ENCODE measurements around the gene BACE1. TPM values are rescaled to one million over a fixed set of nuclear protein-coding genes. Genes with fewer than 3 reads are reported as not detected.

BACE1 gene
- total and polyA plus RNA-seq, 2 experiments from 2014 or later: 2.4 to 7.2 TPM

DNA sequence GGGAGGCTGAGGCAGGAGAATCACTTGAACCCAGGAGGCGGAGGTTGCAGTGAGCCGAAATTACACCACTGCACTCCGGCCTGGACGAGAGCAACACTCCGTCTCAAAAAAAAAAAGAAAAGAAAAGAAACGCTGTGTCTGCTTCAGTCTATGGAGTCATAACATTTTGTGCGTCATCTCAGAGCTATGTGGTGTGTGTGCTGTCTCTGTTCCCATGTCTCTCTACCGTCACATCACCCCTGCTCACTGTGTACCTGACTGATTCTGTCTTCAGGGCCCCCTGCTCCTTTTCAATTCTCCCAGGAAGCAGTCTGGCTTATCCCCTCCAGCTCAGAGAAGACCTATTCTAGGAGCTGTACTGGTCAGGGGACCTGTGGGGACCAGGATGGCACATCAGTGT is 17.9 kb downstream of the BACE1 start:
- no peaks in the 10 kb centered on the region; the same call in 1 of the 2 replicates for H4K20me1 ChIP-seq (replicated peaks; ENCODE audit: insufficient read depth)
- Mint-ChIP-seq H3K9me3 (no peaks in the 10 kb centered on the region), H3K36me3 (ENCODE audit: low read depth) (no peaks in the 10 kb centered on the region), H3K27ac (no peak overlapping the region), H3K4me3 (no peak overlapping the region), H3K4me1 (peaks cover 23% of the 10 kb centered on the region), H3K27me3 (ENCODE audit: insufficient read depth, low read depth, poor library complexity) (peaks cover 21% of the 10 kb centered on the region)
- H3K27ac ChIP-seq (ENCODE audit: low read depth): no peak overlapping the region
- no peaks in the 10 kb centered on the region for H3K27me3 ChIP-seq (ENCODE audit: insufficient read depth)
- DNase-seq (ENCODE audit: low spot score): no peak
- no peaks in the 10 kb centered on the region for H3F3A ChIP-seq (replicated peaks; ENCODE audit: low read depth)
- no peak overlapping the region for H2AFZ ChIP-seq
- H3K9me2 ChIP-seq (ENCODE audit: insufficient read depth): no peaks in the 10 kb centered on the region
- no peak overlapping the region for H3K4me3 ChIP-seq
- peaks cover 19% of the 10 kb centered on the region for H3K4me1 ChIP-seq (ENCODE audit: insufficient read depth)
- no peak for TF ChIP-seq CTCF (conservative IDR thresholded peaks at IDR 0.05; ENCODE audit: low read depth in 2 of 2)
- TF ChIP-seq ZNF331 (CRISPR knock-in tag; IDR thresholded peaks at IDR 0.05; ENCODE audit: low read depth): no peak
- no peaks in the 10 kb centered on the region for H3K79me2 ChIP-seq (replicated peaks; ENCODE audit: insufficient read depth)
- H3K4me2 ChIP-seq: no peak overlapping the region
- H3K36me3 ChIP-seq (ENCODE audit: insufficient read depth): no peaks in the 10 kb centered on the region
- ATAC-seq: no peak

DNA sequence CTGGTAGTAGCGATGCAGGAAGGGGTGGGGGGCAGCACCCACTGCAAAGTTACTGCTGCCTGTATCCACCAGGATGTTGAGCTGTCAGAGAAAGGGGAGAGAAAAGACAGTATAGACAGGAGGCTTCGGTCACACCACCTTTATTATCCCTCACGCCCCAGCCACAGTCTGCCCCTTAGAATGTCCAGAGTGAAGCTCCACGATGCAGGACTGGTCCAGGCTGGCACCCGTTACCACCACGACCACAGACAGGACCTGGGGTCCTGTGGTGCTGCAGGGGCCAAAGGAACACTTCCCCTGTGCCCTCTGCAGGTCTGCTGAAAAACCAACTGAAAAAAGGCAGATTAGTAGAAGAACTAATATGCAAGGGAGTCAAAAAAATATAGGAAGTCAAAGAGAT is 19.2 kb downstream of the BACE1 start:
- H3K4me1 Mint-ChIP-seq: peaks cover 19% of the 10 kb centered on the region
- Histone ChIP-seq H3K36me3 (ENCODE audit: insufficient read depth) (no peaks in the 10 kb centered on the region), H3K27me3 (ENCODE audit: insufficient read depth) (no peaks in the 10 kb centered on the region), H3K4me2 (no peak overlapping the region), H3K4me3 (no peak overlapping the region), H3K79me2 (replicated peaks; ENCODE audit: insufficient read depth) (no peaks in the 10 kb centered on the region), H3F3A (replicated peaks; ENCODE audit: low read depth) (no peaks in the 10 kb centered on the region), H3K27ac (ENCODE audit: low read depth) (no peak overlapping the region), H3K4me1 (ENCODE audit: insufficient read depth) (peaks cover 17% of the 10 kb centered on the region; the same call in 1 of the 2 replicates), H4K20me1 (replicated peaks; ENCODE audit: insufficient read depth) (no peaks in the 10 kb centered on the region; the same call in 1 of the 2 replicates), H2AFZ (no peak overlapping the region), H3K9me2 (ENCODE audit: insufficient read depth) (no peaks in the 10 kb centered on the region)
- H3K27ac Mint-ChIP-seq: no peak overlapping the region
- ATAC-seq: no peak
- peaks cover 17% of the 10 kb centered on the region for H3K27me3 Mint-ChIP-seq (ENCODE audit: insufficient read depth, low read depth, poor library complexity)
- no peaks in the 10 kb centered on the region; the same call in 2 of the 3 replicates for H3K36me3 Mint-ChIP-seq (ENCODE audit: low read depth)
- H3K4me3 Mint-ChIP-seq: no peak overlapping the region
- H3K9me3 Mint-ChIP-seq: no peaks in the 10 kb centered on the region
- no peak for DNase-seq (ENCODE audit: low spot score)
- TF ChIP-seq ZNF462 (CRISPR knock-in tag; IDR thresholded peaks at IDR 0.05) (no peak), NANOG (IDR thresholded peaks at IDR 0.05; ENCODE audit: borderline replicate concordance) (no peak), EZH2 (IDR thresholded peaks at IDR 0.05; ENCODE audit: low read depth, unreplicated experiment) (no peak), POLR2AphosphoS5 (IDR thresholded peaks at IDR 0.05; ENCODE audit: low read depth) (no peak), JUNB (IDR thresholded peaks at IDR 0.05; ENCODE audit: unreplicated experiment) (no peak), STAT1 (IDR thresholded peaks at IDR 0.05; ENCODE audit: unreplicated experiment) (no peak), EZH2phosphoT487 (IDR thresholded peaks at IDR 0.05; ENCODE audit: unreplicated experiment) (no peak), CREB1 (CRISPR knock-in tag; IDR thresholded peaks at IDR 0.05; ENCODE audit: low read depth) (no peak), CTCF (conservative IDR thresholded peaks at IDR 0.05; ENCODE audit: low read depth in 2 of 2) (no peak)
- TF ChIP-seq, protein P1, sequence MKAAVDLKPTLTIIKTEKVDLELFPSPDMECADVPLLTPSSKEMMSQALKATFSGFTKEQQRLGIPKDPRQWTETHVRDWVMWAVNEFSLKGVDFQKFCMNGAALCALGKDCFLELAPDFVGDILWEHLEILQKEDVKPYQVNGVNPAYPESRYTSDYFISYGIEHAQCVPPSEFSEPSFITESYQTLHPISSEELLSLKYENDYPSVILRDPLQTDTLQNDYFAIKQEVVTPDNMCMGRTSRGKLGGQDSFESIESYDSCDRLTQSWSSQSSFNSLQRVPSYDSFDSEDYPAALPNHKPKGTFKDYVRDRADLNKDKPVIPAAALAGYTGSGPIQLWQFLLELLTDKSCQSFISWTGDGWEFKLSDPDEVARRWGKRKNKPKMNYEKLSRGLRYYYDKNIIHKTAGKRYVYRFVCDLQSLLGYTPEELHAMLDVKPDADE (IDR thresholded peaks at IDR 0.05): no peak

Measured in GM23338 (cell line).